Raji (cell line): ENCODE results near the gene INO80B.

Experiments used
- POLR2A ChIP-seq: IDR thresholded peaks from 2 replicates; pipeline ENCODE4 v1.6.1; 2011; ENCODE audit warnings: low read depth, low read length, control low read depth; ENCODE audit not compliant: insufficient read depth

The INO80B gene

GRCh38 chr2:74454654-74455511 is at the start of gene INO80B:
INO80B (plus strand) TSS chr2:74455087; CDS start chr2:74455117, 30 bp downstream.
- TF ChIP-seq POLR2A, result peak; percentile 81

GRCh38 chr2:74406035-74406434 is 48.9 kb upstream of the INO80B start:
- TF ChIP-seq POLR2A, result no peak

- no peak for TF ChIP-seq POLR2A
These were observed 47.2 kb upstream of the INO80B start for GRCh38 chr2:74407682-74408081.

- TF ChIP-seq POLR2A, result no peak
These were observed 41.7 kb upstream of the INO80B start for GRCh38 chr2:74413001-74413698.

GRCh38 chr2:74414441-74414840 is 40.4 kb upstream of the INO80B start:
- TF ChIP-seq POLR2A, result no peak

GRCh38 chr2:74414881-74415761 is 39.8 kb upstream of the INO80B start:
- TF ChIP-seq POLR2A, result no peak

GRCh38 chr2:74415762-74416395 is 39.0 kb upstream of the INO80B start:
- TF ChIP-seq POLR2A, result no peak

- no peak for TF ChIP-seq POLR2A
These were observed 38.1 kb upstream of the INO80B start for GRCh38 chr2:74416778-74417177.

- no peak for TF ChIP-seq POLR2A
These were observed 37.7 kb upstream of the INO80B start for GRCh38 chr2:74417197-74417596.

GRCh38 chr2:74417763-74418162 is 37.1 kb upstream of the INO80B start:
- no peak for TF ChIP-seq POLR2A

GRCh38 chr2:74418312-74418711 is 36.6 kb upstream of the INO80B start:
- no peak for TF ChIP-seq POLR2A

- TF ChIP-seq POLR2A, result no peak
These were observed 35.5 kb upstream of the INO80B start for GRCh38 chr2:74419345-74419744.

GRCh38 chr2:74420006-74420405 is 34.9 kb upstream of the INO80B start:
- no peak for TF ChIP-seq POLR2A

GRCh38 chr2:74421221-74421870 is 33.5 kb upstream of the INO80B start, which contains the start of the genes C2orf81 and WDR54:
C2orf81 (minus strand) TSS chr2:74421619; CDS start chr2:74421560, 59 bp downstream.
WDR54 (plus strand) TSS chr2:74421730; CDS start chr2:74422154, 424 bp downstream.
- TF ChIP-seq POLR2A, result peak; percentile 96
